ENCODE measurements around the gene NLRP1.

Gene NLRP1

GRCh38 chr17:5511401-5512225 is 72.7 kb downstream of the NLRP1 start:
- no peak for DNase-seq

GRCh38 chr17:5510771-5511170 is 73.5 kb downstream of the NLRP1 start:
- DNase-seq: no peak

GRCh38 chr17:5509482-5509881 is 74.8 kb downstream of the NLRP1 start:
- DNase-seq: no peak

GRCh38 chr17:5508810-5509209 is 75.5 kb downstream of the NLRP1 start:
- no peak for DNase-seq

- no peak for DNase-seq
Measured at GRCh38 chr17:5506307-5506706, 78.0 kb downstream of the NLRP1 start.

- DNase-seq: no peak
Measured at GRCh38 chr17:5502552-5502951, 81.8 kb downstream of the NLRP1 start.

GRCh38 chr17:5501685-5502084 is 82.6 kb downstream of the NLRP1 start:
- no peak for DNase-seq

- peak; percentile 65 to 93 for DNase-seq
Measured at GRCh38 chr17:5500589-5501391, 83.5 kb downstream of the NLRP1 start.

GRCh38 chr17:5500247-5500588 is 84.1 kb downstream of the NLRP1 start:
- DNase-seq: no peak

GRCh38 chr17:5499476-5500231 is 84.7 kb downstream of the NLRP1 start:
- DNase-seq: no peak

- DNase-seq: no peak
Measured at GRCh38 chr17:5492970-5493369, 91.3 kb downstream of the NLRP1 start.

- DNase-seq: no peak
Measured at GRCh38 chr17:5488752-5489151, 95.6 kb downstream of the NLRP1 start.

- peak; percentile 98 to 99 for DNase-seq
Measured at GRCh38 chr17:5486206-5487124, 97.8 kb downstream of the NLRP1 start, which contains the start of gene MIS12. MIS12 (plus strand) TSS chr17:5486566; CDS start chr17:5488863, 2,297 bp downstream.

- peak; percentile 43 to 48 for DNase-seq
Measured at GRCh38 chr17:5485270-5486205, 98.8 kb downstream of the NLRP1 start, which contains the start of gene DERL2. DERL2 (minus strand) TSS chr17:5486178; CDS start chr17:5486161, 17 bp downstream.

GRCh38 chr17:5481451-5481850 is 102.9 kb downstream of the NLRP1 start:
- no peak for DNase-seq

- DNase-seq: no peak
Measured at GRCh38 chr17:5480962-5481361, 103.3 kb downstream of the NLRP1 start.

- DNase-seq: no peak
Measured at GRCh38 chr17:5478992-5479391, 105.3 kb downstream of the NLRP1 start.

GRCh38 chr17:5473906-5474305 is 110.4 kb downstream of the NLRP1 start:
- DNase-seq: no peak

- no peak for DNase-seq
Measured at GRCh38 chr17:5472511-5472910, 111.8 kb downstream of the NLRP1 start.

- DNase-seq: no peak
Measured at GRCh38 chr17:5468075-5468473, 116.2 kb downstream of the NLRP1 start.

GRCh38 chr17:5467416-5467815 is 116.9 kb downstream of the NLRP1 start:
- DNase-seq: no peak

Measured in NCI-H446 (cell line).